Panc1 (cell line): ENCODE data around the gene TRIM44. TPM values are rescaled to one million over a fixed set of nuclear protein-coding genes. Genes with fewer than 3 reads are reported as not detected.

Experiments used
- ATAC-seq: fragments of 200-7000 bp; cut with Tn5 transposase; 2 replicates; pipeline ENCODE4 v1.9.1; 2020; ENCODE audit warnings: mild to moderate bottlenecking, moderate library complexity
- BruUV-seq: library from RNA; stranded (reverse); fragments of 400-500 nt; replicated peaks from 2 replicates; lab custom pipeline; 2021; lab: Mats Ljungman, UMichigan
- CTCF ChIA-PET: fragments of 300-600 bp; sonication (Branson Sonifier 250); formaldehyde crosslinking; loops from one replicate; lab custom pipeline; 2022; ENCODE audit warnings: antibody characterized with exemption; lab: Charles Lee
- POLR2A ChIA-PET: fragments of 300-600 bp; sonication (Branson Sonifier 250); formaldehyde crosslinking; loops from one replicate; lab custom pipeline; 2022; ENCODE audit warnings: antibody characterized with exemption; lab: Charles Lee
- DNase-seq: peaks from one replicate; pipeline ENCODE4 v3.0.0-alpha.2; 2010; ENCODE audit warnings: low read depth, low spot score
- H3K27ac ChIP-seq: 2 replicates; pipeline ENCODE4 v1.5.1; 2011; ENCODE audit warnings: mild to moderate bottlenecking, low read length, inconsistent platforms
- H3K27me3 ChIP-seq: fragments of 200-500 bp; sonication (Bioruptor generic); 2 replicates; pipeline ENCODE4 v1.6.0; 2014; ENCODE audit warnings: low read length, inconsistent platforms; ENCODE audit not compliant: control insufficient read depth, insufficient read depth
- H3K36me3 ChIP-seq: fragments of 200-500 bp; sonication (Bioruptor generic); 2 replicates; pipeline ENCODE4 v1.5.1; 2014; ENCODE audit warnings: inconsistent platforms, mild to moderate bottlenecking, low read length, moderate library complexity; ENCODE audit not compliant: control insufficient read depth, insufficient read depth
- H3K4me1 ChIP-seq: 2 replicates; pipeline ENCODE4 v1.5.1; 2011; ENCODE audit warnings: inconsistent platforms, mild to moderate bottlenecking, low read length, moderate library complexity; ENCODE audit not compliant: control insufficient read depth, insufficient read depth
- H3K4me3 ChIP-seq, 2 experiments: 2 replicates each; pipeline ENCODE4 v1.5.1; 2011 to 2012; ENCODE audit warnings: low read depth in 2 of 2, low read length in 2 of 2, mild to moderate bottlenecking in 2 of 2, inconsistent platforms in 1 of 2, moderate library complexity in 1 of 2
- H3K9me3 ChIP-seq: fragments of 200-500 bp; sonication (Bioruptor generic); 2 replicates; pipeline ENCODE4 v1.5.1; 2014; ENCODE audit warnings: low read depth, mild to moderate bottlenecking, inconsistent platforms, low read length, moderate library complexity; ENCODE audit not compliant: control insufficient read depth, insufficient read depth
- POLR2AphosphoS5 ChIP-seq: IDR thresholded peaks from 2 replicates; pipeline ENCODE4 v1.6.1; 2012; ENCODE audit warnings: mild to moderate bottlenecking, low read depth, low read length, moderate library complexity
- REST ChIP-seq, 2 experiments: IDR thresholded peaks; 2 replicates each; pipeline ENCODE4 v1.6.1; 2011 to 2012; ENCODE audit warnings: low read depth in 2 of 2, control low read depth in 1 of 2, low read length in 1 of 2, mild to moderate bottlenecking in 1 of 2, moderate library complexity in 1 of 2; ENCODE audit not compliant: insufficient read depth in 1 of 2
- SIN3A ChIP-seq: IDR thresholded peaks from 2 replicates; pipeline ENCODE4 v1.6.1; 2012; ENCODE audit warnings: low read depth, mild to moderate bottlenecking, low read length, moderate library complexity, borderline replicate concordance; ENCODE audit not compliant: insufficient read depth
- TCF7L2 ChIP-seq: IDR thresholded peaks from 2 replicates; pipeline ENCODE4 v1.6.1; 2011; ENCODE audit warnings: mild to moderate bottlenecking, low read depth, low read length, inconsistent platforms
- in situ Hi-C: cut with HindIII; loops from 2 replicates; pipeline ENCODE4 v1.10.0; 2016; ENCODE audit warnings: low sequenced_read_pairs, low pct_unique_long_range_greater_than_20kb
- intact Hi-C: fragments of 100-400 bp; cut with micrococcal nuclease; formaldehyde crosslinking; loops from one replicate; pipeline ENCODE4 v1.10.0; 2022; ENCODE audit not compliant: unreplicated experiment
- total RNA-seq: library from RNA; stranded (reverse); gene quantifications from one replicate; pipeline ENCODE4 v1.2.1, GENCODE V29; 2021; ENCODE audit not compliant: unreplicated experiment
- TF ChIP-seq, protein P1 (sequence below): fragments of 450-650 bp; IDR thresholded peaks from 2 replicates; pipeline ENCODE4 v1.5.1; 2017; ENCODE audit warnings: mild to moderate bottlenecking

Gene TRIM44
- total RNA-seq, 1 experiment from 2014 or later, result 80.3 TPM

- ChIA-PET CTCF (no interaction called here), POLR2A (no interaction called here)
- no peaks in the 10 kb centered on the region for H3K36me3 ChIP-seq
- intact Hi-C loops (no loop called here), in situ Hi-C loops (no loop called here)
- no peak overlapping the region for H3K27ac ChIP-seq
- no peaks in the 10 kb centered on the region for H3K27me3 ChIP-seq
- no peak overlapping the region for H3K4me3 ChIP-seq
- TF ChIP-seq, protein P1, sequence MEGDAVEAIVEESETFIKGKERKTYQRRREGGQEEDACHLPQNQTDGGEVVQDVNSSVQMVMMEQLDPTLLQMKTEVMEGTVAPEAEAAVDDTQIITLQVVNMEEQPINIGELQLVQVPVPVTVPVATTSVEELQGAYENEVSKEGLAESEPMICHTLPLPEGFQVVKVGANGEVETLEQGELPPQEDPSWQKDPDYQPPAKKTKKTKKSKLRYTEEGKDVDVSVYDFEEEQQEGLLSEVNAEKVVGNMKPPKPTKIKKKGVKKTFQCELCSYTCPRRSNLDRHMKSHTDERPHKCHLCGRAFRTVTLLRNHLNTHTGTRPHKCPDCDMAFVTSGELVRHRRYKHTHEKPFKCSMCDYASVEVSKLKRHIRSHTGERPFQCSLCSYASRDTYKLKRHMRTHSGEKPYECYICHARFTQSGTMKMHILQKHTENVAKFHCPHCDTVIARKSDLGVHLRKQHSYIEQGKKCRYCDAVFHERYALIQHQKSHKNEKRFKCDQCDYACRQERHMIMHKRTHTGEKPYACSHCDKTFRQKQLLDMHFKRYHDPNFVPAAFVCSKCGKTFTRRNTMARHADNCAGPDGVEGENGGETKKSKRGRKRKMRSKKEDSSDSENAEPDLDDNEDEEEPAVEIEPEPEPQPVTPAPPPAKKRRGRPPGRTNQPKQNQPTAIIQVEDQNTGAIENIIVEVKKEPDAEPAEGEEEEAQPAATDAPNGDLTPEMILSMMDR, result no peak
- TF ChIP-seq TCF7L2, result no peak
- TF ChIP-seq REST (IDR thresholded peaks at IDR 0.05; ENCODE audit: insufficient read depth in 1 of 2, low read depth in 2 of 2, low read length in 1 of 2), result no peak
- TF ChIP-seq SIN3A, result no peak
- TF ChIP-seq POLR2AphosphoS5, result no peak
- ATAC-seq, result no peak
- no TSS peak for BruUV-seq
- peaks cover 6% of the 10 kb centered on the region; the same call in 1 of the 2 replicates for H3K9me3 ChIP-seq
- no peak for DNase-seq
- H3K4me1 ChIP-seq, result peaks cover 7% of the 10 kb centered on the region; the same call in 1 of the 2 replicates
Observed at GRCh38 chr11:35671396-35672127, 9.0 kb downstream of the TRIM44 start.

DNA sequence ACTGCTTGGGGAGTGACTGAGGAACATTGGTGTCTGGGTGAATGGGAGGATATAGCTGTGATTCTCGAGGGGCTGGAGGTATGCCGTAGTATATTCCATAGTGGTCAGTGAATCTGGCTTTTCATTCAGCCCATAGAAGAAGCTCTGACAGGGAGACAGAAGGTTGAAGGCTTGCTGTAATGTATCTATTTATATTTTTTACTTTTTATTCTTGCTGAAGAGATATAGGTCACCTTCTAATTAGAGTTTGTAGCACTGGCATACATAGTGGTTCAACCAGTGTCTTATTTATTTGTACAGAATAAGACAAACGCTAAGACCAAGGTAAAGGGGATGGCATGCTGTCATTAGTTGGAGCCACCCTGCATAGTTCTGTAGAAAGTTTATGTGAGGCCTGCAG lies 10.0 kb downstream of the TRIM44 start:
- Histone ChIP-seq H3K36me3 (no peaks in the 10 kb centered on the region), H3K27me3 (no peaks in the 10 kb centered on the region), H3K9me3 (no peaks in the 10 kb centered on the region), H3K27ac (no peak overlapping the region), H3K4me1 (peaks cover 8% of the 10 kb centered on the region; the same call in 1 of the 2 replicates), H3K4me3 (no peak overlapping the region)
- in situ Hi-C loops (no loop called here), intact Hi-C loops (no loop called here)
- no TSS peak for BruUV-seq
- DNase-seq, result no peak
- TF ChIP-seq POLR2AphosphoS5 (no peak), SIN3A (no peak), REST (IDR thresholded peaks at IDR 0.05; ENCODE audit: insufficient read depth in 1 of 2, low read depth in 2 of 2, low read length in 1 of 2) (no peak), TCF7L2 (no peak)
- TF ChIP-seq, protein P1, result no peak
- ChIA-PET CTCF (no interaction called here), POLR2A (no interaction called here)
- no peak for ATAC-seq
